ENCODE results near the gene FSTL4.

GRCh38 chr5:133589286-133589685, 23.1 kb downstream of the FSTL4 start:
- TF ChIP-seq CTCF (conservative IDR thresholded peaks at IDR 0.05) (peak; percentile 33; the same call in 1 of the 2 replicates), EZH2 (IDR thresholded peaks at IDR 0.05; ENCODE audit: low read depth) (no peak)
